Spleen (tissue), 7 donors: ENCODE results near the gene SYNDIG1.

Experiments used
- CTCF ChIP-seq, 11 experiments: fragments of 200-600 bp in 7 of 11; fragments of 450-650 bp in 4 of 11; sonication (generic) in 4 of 11; IDR thresholded peaks in 8 of 11; conservative IDR thresholded peaks in 3 of 11; 1 replicate in 7 of 11; 2 replicates in 4 of 11; pipeline versions ENCODE4 v1.4.0 to v1.8.0; 2016 to 2021; ENCODE audit warnings: antibody characterized with exemption in 11 of 11, inconsistent platforms in 4 of 11, mild to moderate bottlenecking in 1 of 11
- POLR2A ChIP-seq, 3 donors: fragments of 450-650 bp; IDR thresholded peaks; one replicate each; pipeline ENCODE4 v1.5.1; 2017; ENCODE audit warnings: antibody characterized with exemption in 3 of 3, mild to moderate bottlenecking in 1 of 3
- donor health status: DM: no; HTN: no; CAD: no; lungs with moderate emphysema.
- donor health status: DM: no; HTN: no; CAD: no.
- donor health status: DM: no; HTN: no; CAD: no.

GRCh38 chr20:24498641-24499040 is 29.2 kb downstream of the SYNDIG1 start:
- TF ChIP-seq CTCF (IDR thresholded peaks at IDR 0.05 in 8 of 11, conservative IDR thresholded peaks at IDR 0.05 in 3 of 11) (no peak), POLR2A (IDR thresholded peaks at IDR 0.05) (no peak)
